Measurements from ENCODE around the gene NEK10.

NEK10 gene

DNA sequence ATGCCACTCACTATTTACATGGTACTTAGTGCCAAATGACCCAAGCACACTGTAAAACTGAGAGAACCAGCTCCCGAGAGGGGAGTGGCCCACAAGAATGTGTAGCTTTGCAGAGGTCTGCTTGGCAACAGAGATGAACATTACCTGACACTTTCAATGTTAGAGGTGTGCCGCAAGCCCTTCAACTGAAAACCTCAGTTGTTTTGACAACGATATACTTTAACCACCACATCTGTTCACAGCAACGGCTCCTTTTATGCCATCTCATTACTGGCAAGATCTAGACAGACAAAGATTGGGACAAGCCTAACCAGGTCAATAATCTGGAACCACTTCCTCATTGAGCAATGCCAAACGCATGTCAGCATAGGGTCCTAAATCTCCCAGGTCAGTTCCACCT, 23.7 kb downstream of the NEK10 start:
- H3K9me3 ChIP-seq (ENCODE audit: insufficient read depth, low read depth, low read length) = no peaks in the 10 kb centered on the region
- no peak overlapping the region for H3K9ac ChIP-seq (ENCODE audit: low read depth, low read length, poor library complexity, severe bottlenecking)
- no peaks in the 10 kb centered on the region for H3K36me3 ChIP-seq (ENCODE audit: insufficient read depth, low read length)
- no peaks in the 10 kb centered on the region for H3F3A ChIP-seq (ENCODE audit: low read depth)
- H3K79me2 ChIP-seq (ENCODE audit: insufficient read depth, low read length) = no peaks in the 10 kb centered on the region
- no peak overlapping the region for H3K4me3 ChIP-seq (ENCODE audit: low read length, poor library complexity, severe bottlenecking)
- no peaks in the 10 kb centered on the region for H4K20me1 ChIP-seq (ENCODE audit: insufficient read depth, low read length, poor library complexity, severe bottlenecking)
- H3K4me1 ChIP-seq (ENCODE audit: insufficient read depth, low read length, poor library complexity, severe bottlenecking) = peaks cover 10% of the 10 kb centered on the region
- no peak overlapping the region for H2AFZ ChIP-seq (ENCODE audit: low read length)
- H3K27me3 ChIP-seq (ENCODE audit: insufficient read depth, low read length, poor library complexity, severe bottlenecking) = no peaks in the 10 kb centered on the region
- H3K4me2 ChIP-seq (ENCODE audit: low read depth, low read length, poor library complexity, severe bottlenecking) = no peak overlapping the region
- no peaks in the 10 kb centered on the region for H3K9me2 ChIP-seq (replicated peaks; ENCODE audit: low read depth, low read length)
- TF ChIP-seq, protein P1, sequence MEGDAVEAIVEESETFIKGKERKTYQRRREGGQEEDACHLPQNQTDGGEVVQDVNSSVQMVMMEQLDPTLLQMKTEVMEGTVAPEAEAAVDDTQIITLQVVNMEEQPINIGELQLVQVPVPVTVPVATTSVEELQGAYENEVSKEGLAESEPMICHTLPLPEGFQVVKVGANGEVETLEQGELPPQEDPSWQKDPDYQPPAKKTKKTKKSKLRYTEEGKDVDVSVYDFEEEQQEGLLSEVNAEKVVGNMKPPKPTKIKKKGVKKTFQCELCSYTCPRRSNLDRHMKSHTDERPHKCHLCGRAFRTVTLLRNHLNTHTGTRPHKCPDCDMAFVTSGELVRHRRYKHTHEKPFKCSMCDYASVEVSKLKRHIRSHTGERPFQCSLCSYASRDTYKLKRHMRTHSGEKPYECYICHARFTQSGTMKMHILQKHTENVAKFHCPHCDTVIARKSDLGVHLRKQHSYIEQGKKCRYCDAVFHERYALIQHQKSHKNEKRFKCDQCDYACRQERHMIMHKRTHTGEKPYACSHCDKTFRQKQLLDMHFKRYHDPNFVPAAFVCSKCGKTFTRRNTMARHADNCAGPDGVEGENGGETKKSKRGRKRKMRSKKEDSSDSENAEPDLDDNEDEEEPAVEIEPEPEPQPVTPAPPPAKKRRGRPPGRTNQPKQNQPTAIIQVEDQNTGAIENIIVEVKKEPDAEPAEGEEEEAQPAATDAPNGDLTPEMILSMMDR (conservative IDR thresholded peaks at IDR 0.05; ENCODE audit: low read length) = no peak

DNA sequence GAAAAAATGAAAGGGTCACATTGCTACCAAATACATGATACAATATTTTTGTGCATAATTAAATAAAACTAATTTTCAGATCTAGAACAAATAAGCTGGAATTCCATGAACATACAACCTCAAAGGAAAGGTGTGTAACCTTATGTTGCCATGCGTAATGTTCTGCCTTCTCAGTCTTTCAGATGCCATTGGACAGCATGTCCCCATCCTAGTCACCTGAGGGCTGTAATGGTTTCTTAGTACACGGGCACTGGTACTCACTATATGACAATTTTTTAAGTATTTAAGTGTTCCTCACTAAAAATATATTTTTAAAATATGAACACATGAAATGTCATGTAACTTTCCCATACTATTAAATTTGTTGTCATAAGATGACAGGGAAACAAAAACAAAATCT, 24.1 kb downstream of the NEK10 start:
- TF ChIP-seq, protein P1 (conservative IDR thresholded peaks at IDR 0.05; ENCODE audit: low read length) = no peak
- no peak for TF ChIP-seq EZH2phosphoT487 (IDR thresholded peaks at IDR 0.05; ENCODE audit: borderline replicate concordance)
- Histone ChIP-seq H3K4me3 (ENCODE audit: low read length, poor library complexity, severe bottlenecking) (no peak overlapping the region), H3K36me3 (ENCODE audit: insufficient read depth, low read length) (no peaks in the 10 kb centered on the region), H3K27me3 (ENCODE audit: insufficient read depth, low read length, poor library complexity, severe bottlenecking) (no peaks in the 10 kb centered on the region), H3K9me3 (ENCODE audit: insufficient read depth, low read depth, low read length) (no peaks in the 10 kb centered on the region), H3K4me1 (ENCODE audit: insufficient read depth, low read length, poor library complexity, severe bottlenecking) (peaks cover 9% of the 10 kb centered on the region), H3K9ac (ENCODE audit: low read depth, low read length, poor library complexity, severe bottlenecking) (no peak overlapping the region), H3K79me2 (ENCODE audit: insufficient read depth, low read length) (no peaks in the 10 kb centered on the region), H3F3A (ENCODE audit: low read depth) (no peaks in the 10 kb centered on the region), H4K20me1 (ENCODE audit: insufficient read depth, low read length, poor library complexity, severe bottlenecking) (no peaks in the 10 kb centered on the region), H3K9me2 (replicated peaks; ENCODE audit: low read depth, low read length) (no peaks in the 10 kb centered on the region), H3K4me2 (ENCODE audit: low read depth, low read length, poor library complexity, severe bottlenecking) (no peak overlapping the region), H2AFZ (ENCODE audit: low read length) (no peak overlapping the region)

DNA sequence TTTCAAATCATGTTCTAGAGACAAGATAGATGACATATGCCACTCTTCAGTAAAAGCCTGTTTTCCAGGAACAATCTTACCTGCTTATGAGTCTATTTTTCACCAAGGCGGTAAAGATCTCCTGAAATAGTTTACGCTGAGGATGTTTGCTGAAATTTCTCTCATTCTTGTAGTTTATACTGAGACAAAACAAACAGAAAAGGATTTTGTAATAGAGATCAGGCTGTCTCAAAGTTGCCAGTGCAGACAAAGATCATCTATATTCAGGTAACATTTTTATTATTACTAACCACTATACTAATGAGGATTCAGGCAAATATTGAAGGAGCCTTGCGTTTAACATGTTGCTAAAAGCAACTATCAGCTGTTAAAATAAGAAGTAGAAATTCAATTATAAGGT, 25.0 kb downstream of the NEK10 start:
- Histone ChIP-seq H3K27me3 (ENCODE audit: insufficient read depth, low read length, poor library complexity, severe bottlenecking) (no peaks in the 10 kb centered on the region), H3K4me2 (ENCODE audit: low read depth, low read length, poor library complexity, severe bottlenecking) (no peak overlapping the region), H3K4me1 (ENCODE audit: insufficient read depth, low read length, poor library complexity, severe bottlenecking) (peaks cover under 1% of the 10 kb centered on the region), H4K20me1 (ENCODE audit: insufficient read depth, low read length, poor library complexity, severe bottlenecking) (no peaks in the 10 kb centered on the region), H3K9ac (ENCODE audit: low read depth, low read length, poor library complexity, severe bottlenecking) (no peak overlapping the region), H2AFZ (ENCODE audit: low read length) (no peak overlapping the region), H3F3A (ENCODE audit: low read depth) (no peaks in the 10 kb centered on the region), H3K9me3 (ENCODE audit: insufficient read depth, low read depth, low read length) (no peaks in the 10 kb centered on the region), H3K79me2 (ENCODE audit: insufficient read depth, low read length) (no peaks in the 10 kb centered on the region), H3K9me2 (replicated peaks; ENCODE audit: low read depth, low read length) (no peaks in the 10 kb centered on the region), H3K36me3 (ENCODE audit: insufficient read depth, low read length) (no peaks in the 10 kb centered on the region), H3K4me3 (ENCODE audit: low read length, poor library complexity, severe bottlenecking) (no peak overlapping the region)
- TF ChIP-seq, protein P1 (conservative IDR thresholded peaks at IDR 0.05; ENCODE audit: low read length) = no peak
- no peak for TF ChIP-seq EZH2phosphoT487 (IDR thresholded peaks at IDR 0.05; ENCODE audit: borderline replicate concordance)

Data from Loucy (cell line).